OCI-LY7 (cell line): ENCODE measurements around the gene GPHN.

Source experiments
- EZH2phosphoT487 ChIP-seq: fragments of 200-600 bp; sonication (generic); IDR thresholded peaks from 2 replicates; pipeline ENCODE4 v1.6.1; 2018; ENCODE audit warnings: low read depth, borderline replicate concordance, mild to moderate bottlenecking, mixed run types, antibody characterized with exemption, low read length, moderate library complexity, mixed read lengths
- TF ChIP-seq, protein P1 (sequence below): fragments of 200-600 bp; sonication (generic); conservative IDR thresholded peaks from 2 replicates; pipeline ENCODE4 v1.5.1; 2014; ENCODE audit warnings: mild to moderate bottlenecking, antibody characterized with exemption, low read length, moderate library complexity, mixed read lengths

DNA sequence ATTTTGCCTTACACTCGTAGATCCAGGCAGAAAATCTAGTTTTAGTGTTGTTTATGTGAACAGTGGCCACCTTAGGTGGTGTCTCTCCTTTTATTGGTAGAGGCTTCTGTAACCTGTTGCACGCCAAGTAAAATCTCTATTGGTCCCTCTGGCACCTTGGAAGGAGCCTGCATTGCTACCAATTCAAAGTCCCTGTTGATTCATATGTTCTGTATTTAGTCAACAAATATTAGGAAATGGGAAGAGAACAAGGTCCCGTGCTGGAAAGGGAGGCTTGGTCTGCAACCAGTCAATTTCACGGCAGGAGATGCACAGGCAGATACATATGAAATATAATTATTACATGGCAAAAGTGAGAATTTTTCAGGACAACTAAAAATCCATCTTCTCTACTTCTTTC is 6.4 kb upstream of the GPHN start:
- TF ChIP-seq, protein P1, sequence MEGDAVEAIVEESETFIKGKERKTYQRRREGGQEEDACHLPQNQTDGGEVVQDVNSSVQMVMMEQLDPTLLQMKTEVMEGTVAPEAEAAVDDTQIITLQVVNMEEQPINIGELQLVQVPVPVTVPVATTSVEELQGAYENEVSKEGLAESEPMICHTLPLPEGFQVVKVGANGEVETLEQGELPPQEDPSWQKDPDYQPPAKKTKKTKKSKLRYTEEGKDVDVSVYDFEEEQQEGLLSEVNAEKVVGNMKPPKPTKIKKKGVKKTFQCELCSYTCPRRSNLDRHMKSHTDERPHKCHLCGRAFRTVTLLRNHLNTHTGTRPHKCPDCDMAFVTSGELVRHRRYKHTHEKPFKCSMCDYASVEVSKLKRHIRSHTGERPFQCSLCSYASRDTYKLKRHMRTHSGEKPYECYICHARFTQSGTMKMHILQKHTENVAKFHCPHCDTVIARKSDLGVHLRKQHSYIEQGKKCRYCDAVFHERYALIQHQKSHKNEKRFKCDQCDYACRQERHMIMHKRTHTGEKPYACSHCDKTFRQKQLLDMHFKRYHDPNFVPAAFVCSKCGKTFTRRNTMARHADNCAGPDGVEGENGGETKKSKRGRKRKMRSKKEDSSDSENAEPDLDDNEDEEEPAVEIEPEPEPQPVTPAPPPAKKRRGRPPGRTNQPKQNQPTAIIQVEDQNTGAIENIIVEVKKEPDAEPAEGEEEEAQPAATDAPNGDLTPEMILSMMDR = no peak
- TF ChIP-seq EZH2phosphoT487 = no peak
